Skin of body (tissue), 2 donors: ENCODE measurements around the gene STAT6. TPM values are rescaled to one million over a fixed set of nuclear protein-coding genes. Genes with fewer than 3 reads are reported as not detected.
A peak's percentile ranks its signal among the peaks of the same experiment; 100 is the strongest.

Experiments used
- DNase-seq: peaks from one replicate; lab custom pipeline; 2025; lab: John Stamatoyannopoulos, UW
- total RNA-seq: library from RNA; depleted of rRNA; stranded (reverse); fragments of >200 nt; gene quantifications from one replicate; pipeline ENCODE4 v1.2.3, GENCODE V29; 2014

STAT6 gene, protein sequence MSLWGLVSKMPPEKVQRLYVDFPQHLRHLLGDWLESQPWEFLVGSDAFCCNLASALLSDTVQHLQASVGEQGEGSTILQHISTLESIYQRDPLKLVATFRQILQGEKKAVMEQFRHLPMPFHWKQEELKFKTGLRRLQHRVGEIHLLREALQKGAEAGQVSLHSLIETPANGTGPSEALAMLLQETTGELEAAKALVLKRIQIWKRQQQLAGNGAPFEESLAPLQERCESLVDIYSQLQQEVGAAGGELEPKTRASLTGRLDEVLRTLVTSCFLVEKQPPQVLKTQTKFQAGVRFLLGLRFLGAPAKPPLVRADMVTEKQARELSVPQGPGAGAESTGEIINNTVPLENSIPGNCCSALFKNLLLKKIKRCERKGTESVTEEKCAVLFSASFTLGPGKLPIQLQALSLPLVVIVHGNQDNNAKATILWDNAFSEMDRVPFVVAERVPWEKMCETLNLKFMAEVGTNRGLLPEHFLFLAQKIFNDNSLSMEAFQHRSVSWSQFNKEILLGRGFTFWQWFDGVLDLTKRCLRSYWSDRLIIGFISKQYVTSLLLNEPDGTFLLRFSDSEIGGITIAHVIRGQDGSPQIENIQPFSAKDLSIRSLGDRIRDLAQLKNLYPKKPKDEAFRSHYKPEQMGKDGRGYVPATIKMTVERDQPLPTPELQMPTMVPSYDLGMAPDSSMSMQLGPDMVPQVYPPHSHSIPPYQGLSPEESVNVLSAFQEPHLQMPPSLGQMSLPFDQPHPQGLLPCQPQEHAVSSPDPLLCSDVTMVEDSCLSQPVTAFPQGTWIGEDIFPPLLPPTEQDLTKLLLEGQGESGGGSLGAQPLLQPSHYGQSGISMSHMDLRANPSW
- total RNA-seq, result 82.7 TPM

DNA sequence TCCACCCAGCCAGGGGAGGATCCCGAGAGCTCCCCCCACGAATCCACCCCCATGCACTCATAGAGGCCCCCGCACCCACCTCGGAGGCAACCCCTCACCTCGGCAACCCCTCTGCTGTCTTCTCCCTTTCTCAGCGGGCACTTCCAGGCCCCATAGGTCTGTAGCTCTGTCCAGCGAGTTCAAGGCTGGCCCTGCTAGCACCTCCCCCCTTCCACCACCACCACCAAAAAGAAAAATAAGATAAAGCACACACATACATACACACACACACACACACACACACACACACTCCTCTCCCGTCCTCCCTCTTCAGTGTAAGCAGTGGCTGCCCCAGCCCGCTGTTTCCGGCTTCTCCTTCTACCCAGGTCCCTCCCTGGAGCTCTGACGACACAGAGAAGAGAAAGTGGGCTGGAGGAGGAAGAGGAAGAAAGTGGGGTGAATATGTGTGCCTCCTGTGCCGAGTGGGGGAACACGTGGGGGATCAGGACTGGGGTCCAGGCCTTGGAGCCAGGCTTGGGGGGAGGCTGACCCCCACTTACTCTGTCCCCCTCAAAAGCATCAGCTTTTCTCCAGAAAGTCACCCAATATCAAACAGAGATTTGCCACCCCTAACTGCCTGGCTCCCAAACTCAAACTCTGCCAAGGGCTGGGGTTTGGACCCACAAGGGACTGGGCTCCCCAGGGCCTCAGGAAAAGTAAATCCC, at the start of gene STAT6:
Gene STAT6, minus strand, starts transcription at position 332 of the 704 bp plus-strand sequence. CDS start 3,084 bp downstream, outside the sequence.
- peak; percentile 81 for DNase-seq

DNA sequence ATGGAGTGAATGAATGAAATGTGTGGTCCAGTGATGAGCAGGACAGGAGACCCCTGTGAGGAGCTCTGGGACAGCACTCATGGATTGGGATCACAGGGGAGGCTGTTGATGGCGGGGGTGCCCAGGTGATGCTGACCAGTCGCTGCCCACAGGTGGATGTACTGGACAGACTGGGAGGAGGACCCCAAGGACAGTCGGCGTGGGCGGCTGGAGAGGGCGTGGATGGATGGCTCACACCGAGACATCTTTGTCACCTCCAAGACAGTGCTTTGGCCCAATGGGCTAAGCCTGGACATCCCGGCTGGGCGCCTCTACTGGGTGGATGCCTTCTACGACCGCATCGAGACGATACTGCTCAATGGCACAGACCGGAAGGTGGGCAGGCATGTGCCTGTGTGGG, 49.6 kb upstream of the STAT6 start:
- no peak for DNase-seq

DNA sequence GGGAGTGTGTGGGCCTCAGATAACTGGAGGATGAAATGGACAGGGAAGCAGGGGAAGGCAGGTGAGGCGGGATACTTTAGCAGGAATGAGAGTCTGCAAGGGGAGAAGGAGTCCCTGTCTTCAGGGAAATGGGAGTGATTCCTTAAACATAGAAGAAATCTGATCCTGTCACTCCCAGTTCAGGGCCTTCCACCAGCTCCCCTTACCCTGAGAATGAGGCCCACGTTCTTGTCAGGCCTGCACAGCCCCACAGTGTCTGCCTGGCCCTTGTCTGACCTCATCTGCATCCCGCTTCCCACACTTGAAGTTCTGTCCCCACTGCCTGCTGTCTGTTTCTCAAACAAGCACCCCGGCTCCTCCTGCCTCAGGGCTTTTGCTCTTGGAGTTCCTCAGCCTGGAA, 48.9 kb upstream of the STAT6 start:
- DNase-seq, result no peak

DNA sequence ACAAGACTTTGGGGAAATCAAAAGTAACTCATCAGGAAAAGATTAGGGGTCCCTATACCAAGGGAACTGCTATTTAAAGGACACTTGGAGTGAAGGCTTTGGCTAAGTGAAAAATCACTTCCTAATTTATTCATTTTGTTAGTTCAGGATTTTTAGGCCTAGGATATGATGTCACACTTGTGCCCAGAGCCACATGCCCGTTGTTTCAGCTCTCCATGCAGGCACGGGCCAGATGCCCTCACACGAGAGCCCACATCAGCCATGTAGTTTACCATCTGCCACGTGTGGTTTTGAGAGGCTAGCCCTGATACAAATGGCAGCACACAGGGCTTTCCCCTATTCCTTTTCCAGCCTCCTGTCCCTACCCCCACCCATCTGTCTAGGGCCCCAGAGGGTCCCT, 48.1 kb upstream of the STAT6 start:
- DNase-seq, result no peak

DNA sequence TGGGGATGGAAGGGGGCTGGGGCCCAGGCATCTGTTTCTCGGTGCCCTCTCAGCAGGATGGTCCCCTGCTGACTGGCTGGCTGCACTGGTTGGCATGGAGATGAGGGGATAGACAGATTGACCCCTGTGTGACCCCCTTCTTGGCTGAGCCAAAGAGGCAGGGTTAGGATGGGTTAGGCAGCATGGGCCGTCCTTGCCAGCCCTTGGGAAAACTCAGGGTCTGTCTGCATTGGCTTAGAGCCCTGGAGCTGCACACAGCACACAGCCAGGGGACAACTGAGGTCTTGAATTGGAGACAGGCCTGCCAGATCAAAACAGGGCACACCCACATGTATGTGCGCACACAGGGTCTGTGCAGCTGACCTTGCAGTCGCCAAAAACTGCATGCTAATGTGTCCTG, 47.5 kb upstream of the STAT6 start:
- no peak for DNase-seq

DNA sequence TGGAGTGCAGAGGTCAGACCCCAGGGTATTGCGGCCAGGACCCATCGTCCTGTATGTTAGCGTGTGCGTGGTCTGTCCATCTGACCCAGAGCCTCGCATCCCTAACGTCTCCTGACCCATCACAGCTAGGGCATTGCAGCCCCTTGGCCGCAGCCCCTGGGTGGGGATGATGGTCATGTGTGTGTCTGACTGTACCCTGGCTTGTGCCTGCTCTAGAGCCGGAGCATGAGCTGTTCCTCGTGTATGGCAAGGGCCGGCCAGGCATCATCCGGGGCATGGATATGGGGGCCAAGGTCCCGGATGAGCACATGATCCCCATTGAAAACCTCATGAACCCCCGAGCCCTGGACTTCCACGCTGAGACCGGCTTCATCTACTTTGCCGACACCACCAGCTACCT, 47.0 kb upstream of the STAT6 start:
- no peak for DNase-seq

DNA sequence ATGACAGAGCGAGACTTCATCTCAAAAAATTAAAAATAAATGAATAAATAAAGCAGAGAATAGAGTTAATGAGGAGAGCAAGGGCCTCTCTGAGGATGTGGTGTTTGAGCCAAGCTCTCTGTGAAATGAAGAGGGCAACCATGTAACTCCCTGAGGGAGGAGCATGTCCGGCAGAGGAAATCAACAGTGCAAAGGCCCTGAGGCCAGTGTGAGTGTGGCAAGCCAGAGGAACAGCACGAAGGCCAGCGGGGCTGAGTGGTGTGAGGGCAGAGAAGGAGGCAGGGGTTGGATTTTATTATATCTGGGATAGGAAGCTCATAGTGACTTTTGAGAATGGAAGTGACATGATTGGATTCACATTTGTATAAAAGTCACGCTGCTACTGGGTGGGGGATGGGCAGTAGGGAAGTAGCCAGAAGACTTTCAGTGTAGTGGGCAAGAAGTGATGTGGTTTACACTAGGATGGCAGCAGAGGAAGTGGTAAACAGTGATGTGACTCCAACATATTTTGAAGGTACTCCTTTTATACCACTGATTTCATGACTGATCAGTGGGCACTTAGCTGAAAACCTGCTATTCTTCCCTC, 46.5 kb upstream of the STAT6 start:
- DNase-seq, result peak; percentile 7

DNA sequence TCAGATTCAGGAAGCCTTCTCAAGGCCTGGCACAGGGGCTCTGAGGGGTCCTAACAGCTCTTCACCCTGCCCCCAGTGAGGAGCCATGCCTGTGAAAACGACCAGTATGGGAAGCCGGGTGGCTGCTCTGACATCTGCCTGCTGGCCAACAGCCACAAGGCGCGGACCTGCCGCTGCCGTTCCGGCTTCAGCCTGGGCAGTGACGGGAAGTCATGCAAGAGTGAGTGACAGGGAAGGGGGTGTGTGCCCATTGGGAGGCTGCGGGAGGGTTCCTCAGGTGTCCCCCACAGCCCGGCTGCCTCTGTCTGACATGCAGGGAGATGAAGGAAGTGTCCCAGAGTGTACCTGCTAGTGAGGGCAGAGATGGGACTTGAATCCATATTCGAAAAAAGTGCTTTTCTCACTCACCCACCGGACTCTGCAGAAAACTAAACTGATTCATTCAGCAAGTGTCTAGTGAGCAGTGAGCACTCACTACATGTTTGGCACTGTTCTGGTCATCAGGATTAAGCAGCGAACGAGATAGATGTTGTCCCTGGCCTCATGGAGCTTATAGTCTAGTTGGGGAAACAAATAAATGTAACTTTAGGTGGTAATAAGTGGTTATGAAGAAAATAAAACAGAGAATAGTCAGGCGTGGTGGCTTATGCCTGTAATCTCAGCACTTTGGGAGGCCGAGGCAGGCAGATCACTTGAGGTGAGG, 45.7 kb upstream of the STAT6 start:
- DNase-seq, result no peak

DNA sequence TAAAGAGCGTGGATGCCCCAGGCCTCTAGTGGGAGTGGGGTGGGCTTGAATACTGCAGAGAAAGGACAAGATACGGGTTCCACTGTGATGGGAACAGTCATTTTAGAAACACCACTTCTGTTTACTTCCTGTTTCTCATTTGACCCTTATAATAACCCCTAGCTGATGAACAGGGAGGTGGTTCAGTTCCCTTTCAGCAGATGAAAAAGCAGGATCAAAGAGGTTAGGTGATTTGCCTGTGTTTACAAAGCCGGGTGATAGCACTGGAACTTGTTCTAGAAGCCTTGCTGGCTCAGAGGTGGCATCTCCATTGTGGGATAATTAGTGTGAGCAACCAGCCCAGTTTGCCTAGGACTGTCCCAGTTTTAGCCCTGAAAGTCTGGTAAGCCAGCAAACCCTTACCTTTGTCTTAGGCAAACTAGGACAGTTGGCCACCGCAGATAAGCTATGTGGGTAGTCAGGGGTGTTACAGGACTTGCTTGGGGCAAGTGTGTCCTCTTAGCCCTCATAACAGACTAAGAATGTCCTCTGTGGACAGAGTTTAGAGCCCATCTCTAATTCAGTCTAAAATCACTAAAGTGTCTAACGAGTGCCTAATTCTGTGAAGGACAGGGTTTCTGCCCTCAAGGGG, 43.8 kb upstream of the STAT6 start:
- DNase-seq, result no peak

DNA sequence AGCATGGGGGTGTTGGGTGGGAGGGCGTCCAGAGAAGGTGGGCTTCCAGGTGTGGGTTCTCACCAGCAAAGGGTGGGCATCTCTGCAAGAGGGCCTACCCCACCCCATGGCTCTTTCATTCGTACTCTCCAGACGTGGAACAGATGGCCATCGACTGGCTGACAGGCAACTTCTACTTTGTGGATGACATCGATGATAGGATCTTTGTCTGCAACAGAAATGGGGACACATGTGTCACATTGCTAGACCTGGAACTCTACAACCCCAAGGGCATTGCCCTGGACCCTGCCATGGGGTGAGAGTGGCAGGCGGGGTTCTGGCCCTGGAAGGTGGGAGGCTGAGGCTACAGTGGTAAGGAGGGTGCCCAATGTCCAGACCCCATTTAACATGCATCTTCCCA, 42.9 kb upstream of the STAT6 start:
- DNase-seq, result no peak

DNA sequence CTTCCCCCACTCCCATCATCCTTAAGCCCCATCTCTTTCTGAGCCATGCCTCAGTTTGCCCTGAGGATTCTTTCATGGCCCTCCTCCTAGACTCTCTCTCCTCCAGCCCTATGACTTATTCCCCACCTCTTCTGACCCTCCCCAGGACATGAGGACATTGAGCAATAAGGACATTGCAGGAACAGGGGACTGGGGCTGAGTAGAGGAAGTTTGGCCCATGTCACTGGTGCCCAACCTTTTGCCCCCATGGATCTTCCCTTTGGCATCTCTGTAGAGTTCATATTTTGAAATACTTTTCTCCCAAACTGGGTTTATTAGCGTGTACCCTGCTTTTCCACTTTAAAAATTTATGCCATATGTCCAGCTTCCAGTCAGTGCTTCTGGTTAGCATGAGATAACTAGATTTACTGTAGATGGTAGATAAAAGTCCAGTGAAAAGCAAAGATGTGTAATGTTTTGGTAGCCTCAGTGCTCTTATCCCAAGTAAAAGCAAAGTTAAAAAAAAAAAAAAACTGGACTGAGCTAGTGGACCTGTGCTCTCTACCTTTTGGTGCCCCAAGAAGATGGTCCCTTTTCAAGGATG, 42.3 kb upstream of the STAT6 start:
- DNase-seq, result no peak

DNA sequence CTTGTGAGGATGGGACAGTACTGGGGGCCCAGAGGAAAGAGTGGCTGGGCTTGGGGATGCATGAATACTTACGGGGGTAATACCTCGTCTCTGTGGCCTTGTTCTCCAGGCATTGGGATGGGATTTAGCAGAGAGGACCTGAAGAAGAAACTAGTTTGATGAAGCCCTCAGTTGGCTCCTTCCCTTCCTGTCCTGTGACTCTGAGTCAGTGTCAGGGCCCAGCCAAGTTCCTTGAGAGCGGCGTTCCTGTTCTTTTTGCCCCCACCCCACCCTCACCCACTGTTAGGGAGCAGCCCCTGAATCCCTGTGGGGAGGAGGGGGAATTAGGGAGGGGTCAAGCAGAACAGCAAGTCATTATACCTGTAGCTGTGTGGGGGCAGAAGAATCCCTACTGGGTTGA, 41.5 kb upstream of the STAT6 start:
- DNase-seq, result no peak

DNA sequence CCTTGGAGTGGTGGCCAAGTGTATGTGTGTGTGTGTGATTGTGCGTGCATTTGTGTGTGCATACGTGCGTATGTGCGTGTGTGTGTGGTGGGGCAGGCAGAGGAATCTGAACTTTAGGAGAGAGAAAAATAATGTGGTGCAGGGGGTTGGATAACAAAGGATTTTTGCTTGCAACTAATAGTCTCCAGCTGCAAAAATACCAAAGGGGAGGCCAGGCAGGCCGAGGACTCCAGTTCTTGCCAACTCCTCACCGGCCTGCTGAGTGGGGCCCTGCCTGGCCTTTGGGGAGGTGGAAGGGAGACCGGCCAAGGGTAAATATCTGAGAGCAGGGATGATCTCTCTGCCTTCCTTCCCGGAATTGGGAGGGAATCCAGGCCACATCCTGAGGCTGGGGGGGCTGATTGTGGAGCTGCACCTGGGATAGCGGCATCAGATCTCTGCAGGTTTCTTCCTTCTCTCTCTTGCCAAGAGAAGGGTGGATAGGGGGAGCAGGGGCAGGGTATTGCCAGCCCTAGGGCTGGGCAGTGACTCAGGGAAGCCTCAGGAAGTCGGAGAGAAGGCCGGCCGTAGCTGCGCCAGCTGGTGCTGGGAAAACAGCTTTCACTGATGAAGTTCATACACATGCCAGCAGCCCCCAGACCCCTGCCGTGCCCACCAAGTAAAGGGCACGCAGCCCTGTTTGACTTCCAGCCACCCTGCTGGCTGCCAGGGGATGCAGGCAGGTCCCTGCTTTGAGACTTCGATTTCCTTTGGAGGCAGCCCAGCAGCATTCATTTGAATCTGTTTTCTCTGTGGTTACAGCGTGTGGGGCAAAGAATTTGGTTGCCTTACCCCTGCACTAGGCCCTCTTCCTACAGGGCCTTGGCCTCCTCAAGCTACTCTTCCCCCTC, 40.8 kb upstream of the STAT6 start:
- peak; percentile 63 for DNase-seq

DNA sequence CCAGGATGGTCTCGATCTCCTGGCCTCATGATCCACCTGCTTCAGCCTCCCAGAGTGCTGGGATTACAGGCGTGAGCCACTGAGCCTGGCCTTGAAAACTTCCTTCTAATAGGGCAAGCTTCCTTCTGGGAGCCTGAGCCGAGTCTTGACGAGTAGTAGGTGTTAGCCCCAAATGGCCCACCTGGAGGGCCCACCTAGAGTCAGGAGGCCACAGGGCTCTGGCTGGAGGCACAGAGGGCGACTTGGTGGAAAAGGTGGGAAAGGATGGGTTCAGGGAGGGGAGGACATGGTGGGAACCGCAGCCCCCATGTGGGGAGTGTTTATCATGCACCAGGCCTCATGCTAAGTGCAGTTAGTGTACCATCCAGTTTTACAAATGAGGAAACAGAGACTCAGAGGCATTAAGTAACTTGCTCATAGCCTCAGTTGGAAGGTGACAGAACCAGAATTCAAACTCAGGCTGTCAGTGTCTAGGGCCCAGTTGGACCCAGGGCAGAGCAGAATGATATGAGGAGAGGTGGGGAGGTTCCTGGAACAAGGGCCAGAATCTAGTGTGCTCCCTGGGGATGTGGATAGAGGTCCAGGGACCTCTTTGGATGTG, 39.3 kb upstream of the STAT6 start:
- no peak for DNase-seq

DNA sequence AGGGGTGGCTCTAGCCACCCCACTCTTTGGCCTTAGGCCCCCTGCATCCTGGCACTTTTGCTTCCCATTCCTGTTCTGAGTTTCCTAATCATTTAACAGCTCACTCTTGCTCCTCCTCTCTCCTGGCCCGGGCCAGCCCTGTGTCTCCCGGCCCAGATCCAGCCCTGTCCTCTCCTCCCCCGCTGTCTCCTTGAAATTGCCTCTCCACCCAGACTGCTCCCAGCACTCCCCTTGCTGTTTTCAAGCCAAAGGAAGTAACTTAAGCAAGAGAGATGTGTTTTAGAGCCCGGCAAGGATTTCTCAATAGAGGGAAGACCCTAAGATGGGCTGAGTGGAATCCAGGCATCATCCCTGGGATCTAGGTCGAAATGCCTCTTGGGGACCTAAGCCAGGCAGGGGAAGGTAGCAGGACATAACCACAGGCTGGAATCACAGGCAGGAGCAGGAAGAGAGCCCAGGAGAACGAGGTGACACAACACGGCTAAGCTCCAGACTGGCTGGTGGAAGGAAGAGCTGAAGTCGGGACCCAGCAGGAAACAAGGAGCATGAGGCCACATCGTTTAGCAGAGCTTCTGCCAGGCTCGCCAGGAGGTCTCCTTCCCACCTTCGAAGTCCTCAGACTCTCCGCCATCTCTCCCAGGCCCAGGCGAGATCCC, 38.2 kb upstream of the STAT6 start:
- DNase-seq, result peak; percentile 63

DNA sequence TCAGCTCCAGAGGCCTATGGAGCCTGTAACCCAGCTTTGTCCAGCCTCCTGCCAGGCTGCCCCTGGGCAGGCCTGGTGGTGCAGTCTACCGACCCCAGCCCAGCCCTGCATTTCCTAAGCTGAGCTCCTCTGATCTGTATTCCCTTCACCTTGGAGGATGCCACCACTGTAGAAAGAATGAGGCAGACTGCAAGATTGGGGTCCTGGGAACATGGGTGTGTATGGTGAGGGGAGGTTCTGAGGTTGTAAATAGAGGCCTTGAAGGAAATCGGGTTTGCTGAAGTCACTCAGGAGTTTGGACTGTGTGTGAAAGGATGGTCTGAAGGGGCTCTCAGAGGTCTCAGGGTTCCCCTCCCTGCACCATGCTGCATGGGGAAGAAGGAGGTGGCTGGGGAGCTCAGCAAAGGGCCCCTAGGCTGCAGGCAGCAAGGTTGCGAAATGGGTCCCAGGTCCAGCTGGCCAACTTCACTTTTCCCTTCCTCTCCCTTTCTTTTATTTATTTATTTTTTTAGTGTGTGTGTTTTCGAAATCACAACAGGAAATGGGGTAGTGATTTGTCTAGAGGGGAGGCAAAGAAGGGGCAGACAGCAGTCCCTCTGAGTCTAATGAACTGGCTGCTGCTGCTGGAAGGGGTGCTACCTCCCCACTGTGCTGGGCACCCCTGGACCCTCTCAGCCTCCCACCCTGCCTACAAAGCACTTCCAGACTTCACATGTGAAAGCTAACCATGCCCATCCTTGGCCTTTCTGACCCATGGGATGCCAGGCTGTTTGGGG, 37.5 kb upstream of the STAT6 start:
- peak; percentile 17 for DNase-seq
